HL-60 (cell line): Measurements from ENCODE around the gene ACRBP.

Experiments
- POLR2AphosphoS5 ChIP-seq: IDR thresholded peaks from 2 replicates; pipeline ENCODE4 v1.6.1; 2012; ENCODE audit warnings: low read depth
- TF ChIP-seq, protein P1 (sequence below): IDR thresholded peaks from one replicate; pipeline ENCODE4 v1.5.1; 2011; ENCODE audit warnings: low read length, control low read depth, inconsistent platforms; ENCODE audit not compliant: insufficient read depth
- TF ChIP-seq, protein P2 (sequence below): IDR thresholded peaks from 2 replicates; pipeline ENCODE4 v1.6.1; 2012; ENCODE audit warnings: low read depth; ENCODE audit not compliant: insufficient replicate concordance

DNA sequence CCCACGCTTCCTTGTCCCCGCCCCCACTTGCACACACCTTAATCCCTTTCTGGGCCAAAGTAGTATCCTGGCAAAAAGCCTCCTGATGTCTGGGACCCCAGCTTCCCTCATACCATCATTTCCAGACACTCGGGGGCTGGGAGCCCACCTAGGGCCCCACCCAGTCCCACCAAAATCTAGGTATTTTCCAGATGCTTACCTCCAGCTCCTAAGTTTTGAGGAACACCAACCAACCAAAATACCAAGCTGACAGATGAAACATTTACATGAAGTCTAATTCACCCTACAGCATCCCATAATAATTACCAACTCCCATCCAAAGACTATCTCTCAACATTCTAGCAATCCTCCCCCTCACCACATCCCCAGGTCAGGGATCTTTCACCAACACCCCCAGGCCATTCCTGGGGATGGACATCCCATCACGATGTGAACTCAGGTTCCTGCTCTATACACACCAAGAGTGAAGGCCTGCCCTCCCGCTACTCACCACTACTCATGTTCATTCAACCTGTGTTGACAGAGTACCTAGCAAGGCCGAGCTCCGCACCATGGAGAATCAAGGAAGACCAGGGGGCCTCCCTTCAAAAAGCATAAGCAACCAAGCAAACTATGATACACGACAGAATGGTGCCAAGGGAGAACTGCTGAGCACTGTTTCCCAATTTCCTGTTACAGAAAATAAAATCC is 38.5 kb downstream of the ACRBP start:
- TF ChIP-seq, protein P1, sequence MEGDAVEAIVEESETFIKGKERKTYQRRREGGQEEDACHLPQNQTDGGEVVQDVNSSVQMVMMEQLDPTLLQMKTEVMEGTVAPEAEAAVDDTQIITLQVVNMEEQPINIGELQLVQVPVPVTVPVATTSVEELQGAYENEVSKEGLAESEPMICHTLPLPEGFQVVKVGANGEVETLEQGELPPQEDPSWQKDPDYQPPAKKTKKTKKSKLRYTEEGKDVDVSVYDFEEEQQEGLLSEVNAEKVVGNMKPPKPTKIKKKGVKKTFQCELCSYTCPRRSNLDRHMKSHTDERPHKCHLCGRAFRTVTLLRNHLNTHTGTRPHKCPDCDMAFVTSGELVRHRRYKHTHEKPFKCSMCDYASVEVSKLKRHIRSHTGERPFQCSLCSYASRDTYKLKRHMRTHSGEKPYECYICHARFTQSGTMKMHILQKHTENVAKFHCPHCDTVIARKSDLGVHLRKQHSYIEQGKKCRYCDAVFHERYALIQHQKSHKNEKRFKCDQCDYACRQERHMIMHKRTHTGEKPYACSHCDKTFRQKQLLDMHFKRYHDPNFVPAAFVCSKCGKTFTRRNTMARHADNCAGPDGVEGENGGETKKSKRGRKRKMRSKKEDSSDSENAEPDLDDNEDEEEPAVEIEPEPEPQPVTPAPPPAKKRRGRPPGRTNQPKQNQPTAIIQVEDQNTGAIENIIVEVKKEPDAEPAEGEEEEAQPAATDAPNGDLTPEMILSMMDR = no peak
- TF ChIP-seq POLR2AphosphoS5 = no peak
- TF ChIP-seq, protein P2, sequence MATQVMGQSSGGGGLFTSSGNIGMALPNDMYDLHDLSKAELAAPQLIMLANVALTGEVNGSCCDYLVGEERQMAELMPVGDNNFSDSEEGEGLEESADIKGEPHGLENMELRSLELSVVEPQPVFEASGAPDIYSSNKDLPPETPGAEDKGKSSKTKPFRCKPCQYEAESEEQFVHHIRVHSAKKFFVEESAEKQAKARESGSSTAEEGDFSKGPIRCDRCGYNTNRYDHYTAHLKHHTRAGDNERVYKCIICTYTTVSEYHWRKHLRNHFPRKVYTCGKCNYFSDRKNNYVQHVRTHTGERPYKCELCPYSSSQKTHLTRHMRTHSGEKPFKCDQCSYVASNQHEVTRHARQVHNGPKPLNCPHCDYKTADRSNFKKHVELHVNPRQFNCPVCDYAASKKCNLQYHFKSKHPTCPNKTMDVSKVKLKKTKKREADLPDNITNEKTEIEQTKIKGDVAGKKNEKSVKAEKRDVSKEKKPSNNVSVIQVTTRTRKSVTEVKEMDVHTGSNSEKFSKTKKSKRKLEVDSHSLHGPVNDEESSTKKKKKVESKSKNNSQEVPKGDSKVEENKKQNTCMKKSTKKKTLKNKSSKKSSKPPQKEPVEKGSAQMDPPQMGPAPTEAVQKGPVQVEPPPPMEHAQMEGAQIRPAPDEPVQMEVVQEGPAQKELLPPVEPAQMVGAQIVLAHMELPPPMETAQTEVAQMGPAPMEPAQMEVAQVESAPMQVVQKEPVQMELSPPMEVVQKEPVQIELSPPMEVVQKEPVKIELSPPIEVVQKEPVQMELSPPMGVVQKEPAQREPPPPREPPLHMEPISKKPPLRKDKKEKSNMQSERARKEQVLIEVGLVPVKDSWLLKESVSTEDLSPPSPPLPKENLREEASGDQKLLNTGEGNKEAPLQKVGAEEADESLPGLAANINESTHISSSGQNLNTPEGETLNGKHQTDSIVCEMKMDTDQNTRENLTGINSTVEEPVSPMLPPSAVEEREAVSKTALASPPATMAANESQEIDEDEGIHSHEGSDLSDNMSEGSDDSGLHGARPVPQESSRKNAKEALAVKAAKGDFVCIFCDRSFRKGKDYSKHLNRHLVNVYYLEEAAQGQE = no peak
